H1 (cell line): ENCODE data around the gene ABCA13. TPM values are rescaled to one million over a fixed set of nuclear protein-coding genes. Genes with fewer than 3 reads are reported as not detected.

ENCODE experiments used
- CTCF ChIA-PET: fragments of 300-600 bp; sonication (Branson Sonifier 250); formaldehyde crosslinking; loops from one replicate; lab custom pipeline; 2021; ENCODE audit not compliant: partially characterized antibody; lab: Charles Lee
- POLR2A ChIA-PET: fragments of 300-600 bp; sonication (Branson Sonifier 250); formaldehyde crosslinking; loops from one replicate; lab custom pipeline; 2021; ENCODE audit warnings: inconsistent platforms; ENCODE audit not compliant: partially characterized antibody; lab: Charles Lee
- DNase-seq, 2 experiments: peaks; one replicate each; pipeline versions ENCODE4 v3.0.0 to v3.0.0-alpha.2; 2010 to 2022; ENCODE audit warnings: low spot score in 2 of 2, low read depth in 1 of 2, mixed read lengths in 1 of 2
- FAIRE-seq: peaks from 2 replicates; lab custom pipeline; 2011; peaks lifted over from hg19 to GRCh38; lab: Jason Lieb, UNC
- H2AFZ ChIP-seq: 2 replicates; pipeline ENCODE4 v1.8.1; 2012; ENCODE audit warnings: low read length, inconsistent platforms
- H2AK5ac ChIP-seq: 2 replicates; pipeline ENCODE4 v1.6.1; 2013; ENCODE audit warnings: low read depth, low read length
- H2BK120ac ChIP-seq: replicated peaks from 2 replicates; pipeline ENCODE3; 2013; ENCODE audit warnings: low read depth, low read length, inconsistent platforms
- H2BK12ac ChIP-seq: 2 replicates; pipeline ENCODE4 v1.6.1; 2013; ENCODE audit warnings: low read depth, low read length
- H2BK15ac ChIP-seq: 2 replicates; pipeline ENCODE4 v1.6.1; 2013; ENCODE audit warnings: low read length
- H2BK20ac ChIP-seq: 2 replicates; pipeline ENCODE4 v1.6.1; 2013; ENCODE audit warnings: low read length
- H2BK5ac ChIP-seq: 2 replicates; pipeline ENCODE4 v1.6.1; 2013; ENCODE audit warnings: low read depth, low read length
- H3K14ac ChIP-seq: 2 replicates; pipeline ENCODE4 v1.6.1; 2013; ENCODE audit warnings: inconsistent platforms; ENCODE audit not compliant: insufficient read length
- H3K18ac ChIP-seq: 2 replicates; pipeline ENCODE4 v1.6.1; 2013; ENCODE audit warnings: low read length; ENCODE audit errors: extremely low read depth
- H3K23ac ChIP-seq: 2 replicates; pipeline ENCODE4 v1.6.1; 2013; ENCODE audit warnings: inconsistent platforms; ENCODE audit not compliant: insufficient read length
- H3K23me2 ChIP-seq: 2 replicates; pipeline ENCODE4 v1.6.1; 2013; ENCODE audit warnings: low read depth, low read length
- H3K27ac ChIP-seq: 2 replicates; pipeline ENCODE4 v1.6.1; 2011; ENCODE audit warnings: low read depth, low read length, inconsistent platforms
- H3K27me3 ChIP-seq, 4 experiments: replicated peaks in 1 of 4; 1 replicate in 1 of 4; 2 replicates in 3 of 4; pipeline versions ENCODE4 v1.6.1 to v1.8.1; 2011 to 2013; ENCODE audit warnings: low read length in 3 of 4, mild to moderate bottlenecking in 3 of 4, inconsistent platforms in 2 of 4, mixed read lengths in 2 of 4, moderate library complexity in 1 of 4; ENCODE audit not compliant: control insufficient read depth in 3 of 4, insufficient read depth in 3 of 4; ENCODE audit errors: extremely low read depth in 1 of 4
- H3K36me3 ChIP-seq, 4 experiments: 2 replicates each; pipeline versions ENCODE4 v1.6.1 to v1.8.1; 2011 to 2013; ENCODE audit warnings: mild to moderate bottlenecking in 4 of 4, low read length in 3 of 4, moderate library complexity in 2 of 4, control low read depth in 1 of 4, inconsistent platforms in 1 of 4; ENCODE audit not compliant: insufficient read depth in 4 of 4, control insufficient read depth in 2 of 4
- H3K4ac ChIP-seq: replicated peaks from 2 replicates; pipeline ENCODE3; 2013; ENCODE audit warnings: low read length, low read depth, mixed read lengths, inconsistent platforms; ENCODE audit not compliant: insufficient read length
- H3K4me1 ChIP-seq, 4 experiments: replicated peaks in 1 of 4; 1 replicate in 1 of 4; 2 replicates in 3 of 4; pipeline versions ENCODE4 v1.6.1 to v1.8.1; 2011 to 2013; ENCODE audit warnings: low read length in 3 of 4, inconsistent platforms in 2 of 4, mixed read lengths in 1 of 4; ENCODE audit not compliant: insufficient read depth in 4 of 4, control insufficient read depth in 3 of 4
- H3K4me2 ChIP-seq, 2 experiments: 2 replicates each; pipeline versions ENCODE4 v1.6.1 to v1.8.1; 2011 to 2013; ENCODE audit warnings: low read depth in 2 of 2, low read length in 2 of 2, control low read depth in 1 of 2, inconsistent platforms in 1 of 2, mild to moderate bottlenecking in 1 of 2; ENCODE audit not compliant: insufficient read depth in 1 of 2
- H3K4me3 ChIP-seq, 4 experiments: fragments of 200-600, 300-600 bp in 1 of 4; sonication (generic), shearing (Covaris generic), sonication (Bioruptor Twin) in 1 of 4; 2 replicates each; pipeline versions ENCODE4 v1.5.1 to v1.8.1; 2011 to 2016; ENCODE audit warnings: low read length in 4 of 4, low read depth in 3 of 4, control low read depth in 2 of 4, inconsistent platforms in 2 of 4, mild to moderate bottlenecking in 2 of 4, mixed read lengths in 1 of 4, moderate library complexity in 1 of 4; ENCODE audit not compliant: insufficient read depth in 2 of 4; ENCODE audit errors: extremely low read depth in 1 of 4
- H3K56ac ChIP-seq: replicated peaks from 2 replicates; pipeline ENCODE3; 2013; ENCODE audit warnings: low read depth, mild to moderate bottlenecking, mixed read lengths, low read length, inconsistent platforms; ENCODE audit not compliant: insufficient read length
- H3K79me1 ChIP-seq: 2 replicates; pipeline ENCODE4 v1.6.1; 2013; ENCODE audit warnings: low read depth, low read length, control low read depth
- H3K79me2 ChIP-seq, 2 experiments: 2 replicates each; pipeline versions ENCODE4 v1.6.1 to v1.8.1; 2012 to 2013; ENCODE audit warnings: low read length in 2 of 2, mild to moderate bottlenecking in 2 of 2, inconsistent platforms in 1 of 2; ENCODE audit not compliant: insufficient read depth in 2 of 2, control insufficient read depth in 1 of 2
- H3K9ac ChIP-seq, 4 experiments: replicated peaks in 1 of 4; 1 replicate in 1 of 4; 2 replicates in 3 of 4; pipeline versions ENCODE4 v1.6.1 to v1.8.1; 2011 to 2013; ENCODE audit warnings: low read depth in 3 of 4, low read length in 3 of 4, control low read depth in 2 of 4, mild to moderate bottlenecking in 2 of 4, moderate library complexity in 2 of 4, inconsistent platforms in 1 of 4; ENCODE audit errors: extremely low read depth in 1 of 4
- H3K9me3 ChIP-seq, 2 experiments: 2 replicates each; pipeline versions ENCODE4 v1.6.1 to v1.8.1; 2012 to 2013; ENCODE audit warnings: mild to moderate bottlenecking in 2 of 2, moderate library complexity in 2 of 2, control low read depth in 1 of 2, inconsistent platforms in 1 of 2, low read depth in 1 of 2, low read length in 1 of 2, mixed read lengths in 1 of 2; ENCODE audit not compliant: insufficient read depth in 2 of 2
- H4K20me1 ChIP-seq, 2 experiments: replicated peaks in 1 of 2; 2 replicates each; pipeline versions ENCODE3 to v1.8.1; 2011 to 2013; ENCODE audit warnings: inconsistent platforms in 2 of 2, low read length in 2 of 2, mild to moderate bottlenecking in 1 of 2; ENCODE audit not compliant: insufficient read depth in 2 of 2, control insufficient read depth in 1 of 2
- H4K5ac ChIP-seq: 2 replicates; pipeline ENCODE4 v1.6.1; 2013; ENCODE audit warnings: low read length, low read depth, mixed read lengths, inconsistent platforms; ENCODE audit not compliant: insufficient read length
- H4K8ac ChIP-seq: 2 replicates; pipeline ENCODE4 v1.8.0; 2013; ENCODE audit warnings: mild to moderate bottlenecking, moderate library complexity, low read length, inconsistent platforms; ENCODE audit not compliant: insufficient read depth; ENCODE audit errors: extremely low read depth
- H4K91ac ChIP-seq: replicated peaks from 2 replicates; pipeline ENCODE3; 2013; ENCODE audit warnings: low read length, mixed read lengths, inconsistent platforms; ENCODE audit not compliant: insufficient read length
- ATF2 ChIP-seq: IDR thresholded peaks from 2 replicates; pipeline ENCODE4 v1.6.1; 2012; ENCODE audit warnings: low read length, inconsistent platforms
- CBX8 ChIP-seq: fragments of 300-800, 300-1000 bp; sonication (generic); IDR thresholded peaks from 2 replicates; pipeline ENCODE4 v1.7.1; 2016; ENCODE audit warnings: low read depth, low read length, borderline replicate concordance
- CHD1 ChIP-seq: IDR thresholded peaks from 2 replicates; pipeline ENCODE4 v1.6.1; 2012; ENCODE audit warnings: low read depth, low read length, improper control_type of control experiment
- EP300 ChIP-seq, 2 experiments: IDR thresholded peaks; 1 replicate in 1 of 2; 2 replicates in 1 of 2; pipeline ENCODE4 v1.6.1; 2011 to 2012; ENCODE audit warnings: low read depth in 2 of 2, low read length in 2 of 2, mild to moderate bottlenecking in 2 of 2, borderline replicate concordance in 1 of 2, inconsistent platforms in 1 of 2, moderate library complexity in 1 of 2
- EZH2 ChIP-seq: fragments of 200-600 bp; sonication (generic); IDR thresholded peaks from 2 replicates; pipeline ENCODE4 v1.7.1; 2012; ENCODE audit warnings: low read depth, mild to moderate bottlenecking, moderate library complexity, low read length, inconsistent platforms; ENCODE audit not compliant: severe bottlenecking
- POU5F1 ChIP-seq: IDR thresholded peaks from 2 replicates; pipeline ENCODE4 v1.6.1; 2011; ENCODE audit warnings: low read depth, mild to moderate bottlenecking, low read length, moderate library complexity
- RBBP5 ChIP-seq: IDR thresholded peaks from 2 replicates; pipeline ENCODE4 v1.7.1; 2012; ENCODE audit warnings: low read depth, mild to moderate bottlenecking, inconsistent platforms, low read length, moderate library complexity, borderline replicate concordance
- SP2 ChIP-seq: IDR thresholded peaks from 2 replicates; pipeline ENCODE4 v1.6.1; 2012; ENCODE audit warnings: mild to moderate bottlenecking, low read length, inconsistent platforms
- TAF7 ChIP-seq: optimal IDR thresholded peaks from 2 replicates; pipeline ENCODE3; 2011; ENCODE audit warnings: low read depth, mild to moderate bottlenecking, inconsistent platforms, low read length, moderate library complexity, borderline replicate concordance
- TCF12 ChIP-seq: IDR thresholded peaks from 2 replicates; pipeline ENCODE4 v1.6.1; 2011; ENCODE audit warnings: low read depth, mild to moderate bottlenecking, low read length
- USF2 ChIP-seq: IDR thresholded peaks from 2 replicates; pipeline ENCODE4 v1.6.1; 2011; ENCODE audit warnings: low read length, improper control_type of control experiment
- YY1 ChIP-seq: IDR thresholded peaks from 2 replicates; pipeline ENCODE4 v1.6.1; 2011; ENCODE audit warnings: low read depth, mild to moderate bottlenecking, low read length
- polyA plus RNA-seq, 7 experiments: library from polyadenylated mRNA; depleted of rRNA in 3 of 7; stranded (reverse) in 5 of 7; unstranded in 2 of 7; fragments of >200 nt in 5 of 7; fragments of 200-250 nt in 2 of 7; gene quantifications; 1 replicate in 5 of 7; 2 replicates in 1 of 7; 4 replicates in 1 of 7; pipeline versions ENCODE4 v1.2.1 to v1.2.3, GENCODE V29; 2011 to 2013; ENCODE audit warnings: missing spikeins in 2 of 7, mixed read lengths in 2 of 7
- total RNA-seq: library from RNA; stranded (reverse); fragmentation: NEBNext Ultra II Directional; extraction: Animal tissue kit (Norgen Biotek cat#: 25700); gene quantifications from 2 replicates; pipeline ENCODE4 v1.2.1, GENCODE V29; 2021

ABCA13 gene
- total and polyA plus RNA-seq, 2 of the 8 experiments (the other 6 are each of a cell fraction or from before 2014, with no cell fraction given): 0.07 to 0.09 TPM

- H4K20me1 ChIP-seq: no peaks in the 10 kb centered on the region
- H3K27ac ChIP-seq: no peak overlapping the region
- no peak for FAIRE-seq
- no peaks in the 10 kb centered on the region for H3K27me3 ChIP-seq
- H2BK15ac ChIP-seq: no peak overlapping the region
- H3K18ac ChIP-seq: no peak overlapping the region
- no peak overlapping the region for H2BK120ac ChIP-seq
- no peaks in the 10 kb centered on the region for H3K23me2 ChIP-seq
- no peak overlapping the region for H2AFZ ChIP-seq
- no peak for DNase-seq
- no peak overlapping the region for H2AK5ac ChIP-seq
- no peak overlapping the region for H4K91ac ChIP-seq
- no peak overlapping the region for H2BK20ac ChIP-seq
- CTCF ChIA-PET: no interaction called here
- H4K5ac ChIP-seq: no peak overlapping the region
- H3K14ac ChIP-seq: no peak overlapping the region
- H2BK5ac ChIP-seq: no peak overlapping the region
- no peaks in the 10 kb centered on the region for H3K36me3 ChIP-seq
- H3K4me3 ChIP-seq: no peak overlapping the region
- H3K9me3 ChIP-seq: no peaks in the 10 kb centered on the region
- H3K4me1 ChIP-seq: no peaks in the 10 kb centered on the region
- H3K56ac ChIP-seq: no peak overlapping the region
- H3K79me2 ChIP-seq: no peaks in the 10 kb centered on the region
- no peak overlapping the region for H2BK12ac ChIP-seq
- no peak overlapping the region for H3K4me2 ChIP-seq
- H3K79me1 ChIP-seq: no peaks in the 10 kb centered on the region
- H3K23ac ChIP-seq: no peak overlapping the region
- H3K9ac ChIP-seq: no peak overlapping the region
- H4K8ac ChIP-seq: no peak overlapping the region
- H3K4ac ChIP-seq: no peak overlapping the region
- POLR2A ChIA-PET: no interaction called here
- no peak for TF ChIP-seq EP300 (IDR thresholded peaks at IDR 0.05; ENCODE audit: borderline replicate concordance in 1 of 2, low read depth in 2 of 2, low read length in 2 of 2)
- TF ChIP-seq ATF2: no peak
- TF ChIP-seq RBBP5: no peak
- TF ChIP-seq POU5F1: no peak
- TF ChIP-seq TCF12: no peak
- no peak for TF ChIP-seq CHD1
- no peak for TF ChIP-seq YY1
- TF ChIP-seq SP2: no peak
- TF ChIP-seq CBX8: no peak
- TF ChIP-seq USF2: no peak
- TF ChIP-seq TAF7: no peak
- TF ChIP-seq EZH2: no peak
Observed at GRCh38 chr7:48587475-48587874, 416.2 kb downstream of the ABCA13 start.
